WTC11 (cell line): ENCODE data around the gene MEGF11. TPM values are rescaled to one million over a fixed set of nuclear protein-coding genes. Genes with fewer than 3 reads are reported as not detected.

Source experiments
- ATAC-seq: fragments of 200-7000 bp; cut with Tn5 transposase; 2 replicates; pipeline ENCODE4 v1.10.0; 2021; ENCODE audit warnings: mild to moderate bottlenecking, moderate library complexity
- CTCF ChIA-PET: fragments of 300-600 bp; sonication (Branson Sonifier 250); formaldehyde crosslinking; loops from one replicate; lab custom pipeline; 2021; ENCODE audit warnings: antibody characterized with exemption; lab: Charles Lee
- POLR2A ChIA-PET: fragments of 350-600 bp; sonication (Branson Sonifier 250); formaldehyde crosslinking; loops from one replicate; lab custom pipeline; 2021; ENCODE audit warnings: antibody characterized with exemption; lab: Charles Lee
- DNase-seq: peaks from one replicate; pipeline ENCODE4 v3.0.0; 2021; ENCODE audit warnings: low spot score
- H3K27ac Mint-ChIP-seq: 2 replicates; pipeline ENCODE4 v1.8.0; 2021; ENCODE audit warnings: mixed read lengths
- H3K27me3 Mint-ChIP-seq: 2 replicates; pipeline ENCODE4 v1.8.0; 2021; ENCODE audit warnings: low read depth, mild to moderate bottlenecking, moderate library complexity, mixed read lengths
- H3K36me3 Mint-ChIP-seq: 2 replicates; pipeline ENCODE4 v1.8.0; 2021; ENCODE audit warnings: mixed read lengths
- H3K4me1 Mint-ChIP-seq: 2 replicates; pipeline ENCODE4 v1.8.0; 2022; ENCODE audit warnings: mixed read lengths
- H3K4me3 Mint-ChIP-seq: 2 replicates; pipeline ENCODE4 v1.8.0; 2021; ENCODE audit warnings: mild to moderate bottlenecking, moderate library complexity, mixed read lengths
- H3K9me3 Mint-ChIP-seq: 2 replicates; pipeline ENCODE4 v1.8.0; 2021; ENCODE audit warnings: mixed read lengths
- ATF2 ChIP-seq: sonication (generic); formaldehyde crosslinking; IDR thresholded peaks from 2 replicates; pipeline ENCODE4 v1.8.1; 2022; ENCODE audit warnings: low read depth, missing genetic modification reagents, borderline replicate concordance
- ATF6 ChIP-seq: sonication (generic); formaldehyde crosslinking; IDR thresholded peaks from 2 replicates; pipeline ENCODE4 v1.8.1; 2023; ENCODE audit warnings: mild to moderate bottlenecking, missing genetic modification reagents
- CTCF ChIP-seq: fragments of 200-600 bp; IDR thresholded peaks from 2 replicates; pipeline ENCODE4 v1.8.0; 2022; ENCODE audit warnings: antibody characterized with exemption
- E2F1 ChIP-seq: sonication (generic); formaldehyde crosslinking; IDR thresholded peaks from 2 replicates; pipeline ENCODE4 v1.8.0; 2022; ENCODE audit warnings: mild to moderate bottlenecking, missing genetic modification reagents
- FOXJ3 ChIP-seq: sonication (generic); formaldehyde crosslinking; IDR thresholded peaks from 2 replicates; pipeline ENCODE4 v1.9.0; 2021; ENCODE audit warnings: missing genetic modification reagents, mild to moderate bottlenecking, borderline replicate concordance
- GTF2I ChIP-seq: fragments of 250-450 bp; sonication (Bioruptor Pico); conservative IDR thresholded peaks from 2 replicates; pipeline ENCODE4 v1.4.0; 2021; ENCODE audit warnings: mild to moderate bottlenecking
- JUN ChIP-seq: sonication (generic); formaldehyde crosslinking; IDR thresholded peaks from 2 replicates; pipeline ENCODE4 v1.8.0; 2023; ENCODE audit warnings: mild to moderate bottlenecking, missing genetic modification reagents
- NFATC4 ChIP-seq: fragments of 250-450 bp; sonication (Bioruptor Pico); IDR thresholded peaks from 2 replicates; pipeline ENCODE4 v1.9.0; 2021; ENCODE audit warnings: mild to moderate bottlenecking
- RELA ChIP-seq: sonication (generic); formaldehyde crosslinking; IDR thresholded peaks from 2 replicates; pipeline ENCODE4 v1.8.1; 2022; ENCODE audit warnings: missing genetic modification reagents, mild to moderate bottlenecking, borderline replicate concordance
- ZNF425 ChIP-seq: fragments of 250-450 bp; sonication (Bioruptor Pico); conservative IDR thresholded peaks from 2 replicates; pipeline ENCODE4 v1.9.0; 2021; ENCODE audit warnings: mild to moderate bottlenecking
- total RNA-seq: library from RNA; stranded (reverse); gene quantifications from 3 replicates; pipeline ENCODE4 v1.2.3, GENCODE V29; 2021

MEGF11 gene
- total RNA-seq, 1 experiment from 2014 or later = 3.3 TPM

- peaks cover 20% of the 10 kb centered on the region for H3K4me1 Mint-ChIP-seq
- no peaks in the 10 kb centered on the region for H3K9me3 Mint-ChIP-seq
- DNase-seq (no peak), ATAC-seq (no peak)
- CTCF ChIA-PET = interaction anchor here (1.0 to 2.5 kb wide), 6 partner anchors 16 to 181 kb away, joined by 3 to 17 read pairs (median 3); no protein-coding TSS in a partner anchor
- POLR2A ChIA-PET = no interaction called here
- no peak overlapping the region for H3K27ac Mint-ChIP-seq
- TF ChIP-seq GTF2I (CRISPR knock-in tag) (no peak), E2F1 (CRISPR knock-in tag) (no peak)
- H3K36me3 Mint-ChIP-seq = no peaks in the 10 kb centered on the region
- H3K4me3 Mint-ChIP-seq = no peak overlapping the region
- no peaks in the 10 kb centered on the region for H3K27me3 Mint-ChIP-seq
These were observed 156.2 kb downstream of the MEGF11 start for GRCh38 chr15:66097151-66098021.

GRCh38 chr15:66096688-66097058 is 156.9 kb downstream of the MEGF11 start:
- ATAC-seq = no peak
- ChIA-PET CTCF (interaction anchor here (1.0 to 2.5 kb wide), 6 partner anchors 15 to 180 kb away, joined by 3 to 17 read pairs (median 3); no protein-coding TSS in a partner anchor), POLR2A (no interaction called here)
- no peak overlapping the region for H3K4me3 Mint-ChIP-seq
- H3K27ac Mint-ChIP-seq = no peak overlapping the region
- H3K27me3 Mint-ChIP-seq = no peaks in the 10 kb centered on the region
- H3K9me3 Mint-ChIP-seq = no peaks in the 10 kb centered on the region
- H3K36me3 Mint-ChIP-seq = no peaks in the 10 kb centered on the region
- DNase-seq = no peak
- H3K4me1 Mint-ChIP-seq = peaks cover 16% of the 10 kb centered on the region
- TF ChIP-seq ATF2 (no peak), JUN (no peak), CTCF (no peak), NFATC4 (no peak)

GRCh38 chr15:66095871-66096687 is 157.5 kb downstream of the MEGF11 start:
- no peaks in the 10 kb centered on the region for H3K9me3 Mint-ChIP-seq
- H3K27ac Mint-ChIP-seq = no peak overlapping the region
- DNase-seq (no peak), ATAC-seq (no peak)
- CTCF ChIA-PET = interaction anchor here (0.5 to 2.5 kb wide), 8 partner anchors 11 to 180 kb away, joined by 3 to 17 read pairs (median 4); no protein-coding TSS in a partner anchor
- H3K27me3 Mint-ChIP-seq = no peaks in the 10 kb centered on the region
- H3K36me3 Mint-ChIP-seq = no peaks in the 10 kb centered on the region
- peaks cover 10% of the 10 kb centered on the region for H3K4me1 Mint-ChIP-seq
- no peak overlapping the region for H3K4me3 Mint-ChIP-seq
- TF ChIP-seq GTF2I (CRISPR knock-in tag) = no peak
- TF ChIP-seq ATF6 (CRISPR knock-in tag) = no peak
- no peak for TF ChIP-seq FOXJ3 (CRISPR knock-in tag)
- no peak for TF ChIP-seq RELA (CRISPR knock-in tag)
- no peak for TF ChIP-seq ZNF425 (CRISPR knock-in tag)
- TF ChIP-seq, all 79 proteins: peak for 0
- POLR2A ChIA-PET = no interaction called here
